Gastrocnemius medialis (tissue), 4 donors: ENCODE results near the gene NADSYN1.

Experiments
- POLR2A ChIP-seq, 2 donors: fragments of 450-650 bp; IDR thresholded peaks; one replicate each; pipeline ENCODE4 v1.6.1; 2017; ENCODE audit warnings: antibody characterized with exemption in 2 of 2, mild to moderate bottlenecking in 2 of 2, moderate library complexity in 2 of 2
- TF ChIP-seq, protein P1 (sequence below), 5 experiments: fragments of 450-650 bp in 3 of 5; fragments of 200-600 bp in 2 of 5; sonication (generic) in 2 of 5; IDR thresholded peaks in 4 of 5; conservative IDR thresholded peaks in 1 of 5; 1 replicate in 4 of 5; 2 replicates in 1 of 5; pipeline ENCODE4 v1.5.1; 2016 to 2019; ENCODE audit warnings: antibody characterized with exemption in 5 of 5, mild to moderate bottlenecking in 3 of 5, moderate library complexity in 3 of 5

DNA sequence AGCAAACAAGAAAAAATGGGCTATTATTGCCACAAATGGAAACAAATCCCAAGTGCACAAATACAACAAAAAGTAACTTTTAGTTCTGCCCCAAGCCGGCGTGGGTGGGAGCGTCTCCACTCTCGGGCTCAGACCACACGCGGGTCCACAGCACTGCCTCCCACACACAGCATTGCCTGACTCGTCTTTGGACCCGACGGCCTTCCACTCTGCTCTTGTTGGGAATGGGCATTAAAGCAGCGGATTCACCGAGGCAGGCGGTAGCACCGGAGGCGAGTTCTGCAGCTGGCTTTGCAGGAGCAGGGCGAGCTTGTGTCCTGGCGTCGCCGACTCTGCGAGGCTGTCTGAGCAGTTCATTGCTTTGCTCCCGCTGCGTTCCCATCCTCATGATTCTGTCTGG is 23.0 kb downstream of the NADSYN1 start:
- TF ChIP-seq, protein P1, sequence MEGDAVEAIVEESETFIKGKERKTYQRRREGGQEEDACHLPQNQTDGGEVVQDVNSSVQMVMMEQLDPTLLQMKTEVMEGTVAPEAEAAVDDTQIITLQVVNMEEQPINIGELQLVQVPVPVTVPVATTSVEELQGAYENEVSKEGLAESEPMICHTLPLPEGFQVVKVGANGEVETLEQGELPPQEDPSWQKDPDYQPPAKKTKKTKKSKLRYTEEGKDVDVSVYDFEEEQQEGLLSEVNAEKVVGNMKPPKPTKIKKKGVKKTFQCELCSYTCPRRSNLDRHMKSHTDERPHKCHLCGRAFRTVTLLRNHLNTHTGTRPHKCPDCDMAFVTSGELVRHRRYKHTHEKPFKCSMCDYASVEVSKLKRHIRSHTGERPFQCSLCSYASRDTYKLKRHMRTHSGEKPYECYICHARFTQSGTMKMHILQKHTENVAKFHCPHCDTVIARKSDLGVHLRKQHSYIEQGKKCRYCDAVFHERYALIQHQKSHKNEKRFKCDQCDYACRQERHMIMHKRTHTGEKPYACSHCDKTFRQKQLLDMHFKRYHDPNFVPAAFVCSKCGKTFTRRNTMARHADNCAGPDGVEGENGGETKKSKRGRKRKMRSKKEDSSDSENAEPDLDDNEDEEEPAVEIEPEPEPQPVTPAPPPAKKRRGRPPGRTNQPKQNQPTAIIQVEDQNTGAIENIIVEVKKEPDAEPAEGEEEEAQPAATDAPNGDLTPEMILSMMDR (IDR thresholded peaks at IDR 0.05 in 4 of 5, conservative IDR thresholded peaks at IDR 0.05 in 1 of 5), result no peak
- no peak for TF ChIP-seq POLR2A (IDR thresholded peaks at IDR 0.05)
